Duodenal mucosa (tissue), 2 donors: Measurements from ENCODE around the gene DDX51.

ENCODE experiments used
- H3K27ac ChIP-seq: one replicate; pipeline ENCODE4 v1.7.0; 2013; ENCODE audit warnings: low read depth, low read length
- H3K27me3 ChIP-seq, 2 donors: one replicate each; pipeline ENCODE4 v1.7.0; 2013; ENCODE audit warnings: low read length in 2 of 2, control low read depth in 1 of 2; ENCODE audit not compliant: insufficient read depth in 2 of 2, control insufficient read depth in 1 of 2
- H3K36me3 ChIP-seq, 2 donors: one replicate each; pipeline ENCODE4 v1.7.0; 2013; ENCODE audit warnings: low read length in 2 of 2, control low read depth in 1 of 2; ENCODE audit not compliant: insufficient read depth in 2 of 2, control insufficient read depth in 1 of 2
- H3K4me1 ChIP-seq, 2 donors: one replicate each; pipeline ENCODE4 v1.7.0; 2013; ENCODE audit warnings: low read length in 2 of 2, control low read depth in 1 of 2; ENCODE audit not compliant: insufficient read depth in 2 of 2, control insufficient read depth in 1 of 2
- H3K4me3 ChIP-seq, 2 donors: one replicate each; pipeline ENCODE4 v1.7.0; 2013; ENCODE audit warnings: low read length in 2 of 2, low read depth in 1 of 2
- H3K9ac ChIP-seq, 2 donors: one replicate each; pipeline ENCODE4 v1.7.0; 2013; ENCODE audit warnings: low read length in 2 of 2, low read depth in 1 of 2
- H3K9me3 ChIP-seq, 2 donors: one replicate each; pipeline ENCODE4 v1.7.0; 2013; ENCODE audit warnings: low read length in 2 of 2, control low read depth in 1 of 2; ENCODE audit not compliant: control insufficient read depth in 1 of 2

Gene DDX51

GRCh38 chr12:132144115-132144809, at the start of gene DDX51, which contains the start of gene NOC4L:
DDX51 (minus strand) TSS chr12:132144319; CDS start chr12:132144296, 23 bp downstream.
NOC4L (plus strand) TSS chr12:132144457; CDS start chr12:132144489, 32 bp downstream.
- no peaks in the 10 kb centered on the region for H3K27me3 ChIP-seq
- H3K9ac ChIP-seq: peak within 1 kb of the TSS; percentile 77 to 78
- peak within 1 kb of the TSS; percentile 82 to 85 for H3K4me3 ChIP-seq
- H3K4me1 ChIP-seq: peaks cover 15 to 24% of the 10 kb centered on the region in 2 donors
- peaks cover 15 to 42% of the 10 kb centered on the region in 2 donors for H3K36me3 ChIP-seq
- H3K9me3 ChIP-seq: no peaks in the 10 kb centered on the region
- peak within 1 kb of the TSS; percentile 73 for H3K27ac ChIP-seq

DNA sequence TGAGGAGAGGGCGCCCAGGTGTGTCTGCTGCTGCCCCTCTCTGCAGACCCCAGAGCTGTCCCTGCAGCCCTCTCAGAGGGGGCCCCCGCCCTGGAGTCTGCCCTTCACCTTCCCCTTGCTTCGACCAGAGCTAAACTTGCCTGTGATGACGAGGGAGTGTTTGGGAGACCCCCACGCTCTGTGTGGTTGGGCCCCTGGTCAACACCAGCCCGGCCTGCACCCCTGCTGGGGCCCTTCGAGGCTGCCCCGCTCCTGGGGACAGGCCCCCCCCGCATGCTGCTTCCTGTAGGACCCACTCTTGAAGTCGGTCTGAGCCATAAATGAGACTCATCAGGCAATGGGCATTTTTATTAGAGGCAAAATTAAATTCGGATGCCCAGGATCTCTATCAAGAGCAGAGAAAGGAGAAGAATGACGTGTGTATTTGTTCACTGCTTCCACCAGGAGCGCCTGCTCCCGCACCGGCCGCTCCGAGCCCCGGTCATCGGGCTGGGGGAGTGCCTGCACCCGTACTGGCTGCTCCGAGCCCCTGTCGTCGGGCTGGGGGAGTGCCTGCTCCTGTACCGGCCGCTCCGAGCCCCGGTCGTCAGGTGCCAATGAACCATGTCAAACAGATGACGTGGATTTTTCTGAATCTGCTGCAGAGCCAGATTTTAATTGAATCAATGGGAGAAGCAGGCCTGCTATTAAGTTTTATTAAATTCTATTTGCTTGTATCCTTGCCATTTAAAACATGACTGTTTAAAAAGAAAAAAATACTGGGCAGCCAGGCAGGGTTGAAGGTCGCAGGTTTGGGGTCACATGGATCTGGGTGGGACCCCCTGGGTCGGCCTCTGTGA, 47.8 kb upstream of the DDX51 start:
- Histone ChIP-seq H3K27me3 (no peaks in the 10 kb centered on the region), H3K36me3 (no peaks in the 10 kb centered on the region), H3K4me1 (peaks cover 11 to 15% of the 10 kb centered on the region in 2 donors), H3K9me3 (peaks cover 6 to 9% of the 10 kb centered on the region in 2 donors), H3K9ac (no peak overlapping the region), H3K4me3 (no peak overlapping the region), H3K27ac (no peak overlapping the region)

DNA sequence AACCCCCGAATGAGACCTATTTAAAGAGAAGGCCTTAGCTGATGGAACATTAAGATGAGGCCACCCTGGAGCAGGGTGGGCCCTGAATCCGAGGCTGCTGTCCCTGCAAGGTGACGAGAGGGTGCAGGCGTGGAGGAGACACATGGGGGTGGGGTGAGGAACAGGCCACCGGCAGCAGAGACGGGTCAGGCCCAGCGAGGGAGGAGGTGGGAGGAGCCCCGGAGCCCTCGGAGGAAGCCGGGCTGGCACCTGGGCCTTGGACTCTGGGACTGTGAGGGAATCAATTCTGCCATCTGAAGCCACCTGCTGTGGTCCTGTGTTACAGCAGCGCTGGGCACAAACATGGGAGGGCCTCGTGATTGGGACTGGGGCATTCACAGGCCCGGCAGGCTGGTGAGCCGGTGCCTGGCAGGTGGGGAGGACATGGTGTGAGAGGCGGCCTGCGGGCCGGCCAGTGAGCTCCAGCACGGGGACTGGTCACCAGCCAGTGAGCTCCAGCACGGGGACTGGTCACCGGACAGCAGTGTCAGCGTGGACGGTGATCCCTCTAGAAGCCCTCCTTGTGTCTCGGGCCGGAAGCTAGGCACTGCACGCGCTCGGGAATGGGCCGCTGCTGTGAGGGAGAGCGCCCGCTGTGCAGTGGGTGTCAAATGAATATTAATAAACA, 46.8 kb upstream of the DDX51 start:
- H3K27ac ChIP-seq: no peak overlapping the region
- H3K27me3 ChIP-seq: no peaks in the 10 kb centered on the region
- H3K4me3 ChIP-seq: no peak overlapping the region
- peaks cover 11 to 15% of the 10 kb centered on the region in 2 donors for H3K4me1 ChIP-seq
- no peaks in the 10 kb centered on the region for H3K36me3 ChIP-seq
- no peak overlapping the region for H3K9ac ChIP-seq
- peaks cover 6 to 9% of the 10 kb centered on the region in 2 donors for H3K9me3 ChIP-seq

GRCh38 chr12:132190012-132190755, 46.1 kb upstream of the DDX51 start:
- H3K27ac ChIP-seq: no peak overlapping the region
- H3K36me3 ChIP-seq: no peaks in the 10 kb centered on the region
- no peaks in the 10 kb centered on the region for H3K27me3 ChIP-seq

DNA sequence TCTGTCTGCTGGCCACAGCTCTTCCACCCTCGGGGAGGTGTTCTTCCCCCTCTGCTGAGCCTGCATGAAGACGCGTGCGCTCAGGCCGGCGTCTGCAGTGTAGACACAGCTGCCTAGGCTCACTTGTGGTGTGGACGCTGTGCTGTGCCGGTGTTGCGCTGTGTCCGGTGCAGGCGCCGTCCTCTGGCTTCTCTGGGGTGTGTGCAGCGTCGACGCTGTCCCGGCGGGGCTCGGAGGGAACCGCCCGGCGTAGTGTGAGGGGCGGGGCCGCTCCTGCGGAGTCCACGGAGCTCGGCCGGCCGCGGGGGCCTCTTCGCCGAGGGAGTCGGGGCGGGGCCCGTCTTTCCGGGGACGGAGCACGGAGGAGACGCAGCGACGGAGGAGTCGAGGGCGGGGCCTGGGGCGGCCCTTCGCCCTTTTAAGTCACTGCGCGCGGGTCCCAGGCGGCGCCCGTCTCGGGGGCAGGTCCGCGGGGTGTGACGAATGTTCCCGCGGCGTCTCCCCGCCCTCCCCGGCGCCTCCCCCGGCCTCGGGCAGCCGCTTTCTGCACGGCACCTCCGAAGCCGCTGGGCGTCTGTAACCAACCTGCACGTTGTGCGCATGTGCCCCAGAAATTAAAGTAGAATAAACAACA, 45.4 kb upstream of the DDX51 start:
- Histone ChIP-seq H3K27me3 (no peaks in the 10 kb centered on the region), H3K9ac (peak overlapping the region; percentile 57 to 59)

More at GRCh38 chr12:132190012-132190755, 46.1 kb upstream of the DDX51 start:
- H3K4me3 ChIP-seq: peak overlapping the region; percentile 65 to 70
- peaks cover 6 to 9% of the 10 kb centered on the region in 2 donors for H3K9me3 ChIP-seq
- H3K4me1 ChIP-seq: peaks cover 11 to 15% of the 10 kb centered on the region in 2 donors
- peak overlapping the region; percentile 57 to 59 for H3K9ac ChIP-seq

DNA sequence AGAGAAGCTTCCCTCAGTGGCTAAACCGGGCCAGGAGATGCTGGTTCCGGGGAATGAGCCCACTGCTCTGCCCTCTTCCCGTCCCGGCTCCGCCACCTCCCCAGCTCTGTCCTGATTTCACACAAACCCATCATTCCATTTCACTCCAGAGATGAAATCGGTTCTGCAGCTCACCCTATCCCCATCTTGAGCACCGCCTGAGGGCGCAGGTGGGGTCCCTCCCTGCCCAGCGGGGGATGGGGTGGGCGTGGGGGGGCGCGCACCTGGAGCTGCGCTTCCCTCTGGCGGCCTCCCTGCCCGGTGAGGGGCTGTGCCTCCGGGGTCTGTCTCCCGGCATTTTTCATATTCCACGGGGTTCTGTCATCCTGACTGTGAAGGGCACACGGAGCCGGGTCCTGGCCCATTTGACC, 44.8 kb upstream of the DDX51 start:
- Histone ChIP-seq H3K9ac (peak overlapping the region; percentile 48 to 59), H3K9me3 (peaks cover 2 to 5% of the 10 kb centered on the region in 2 donors), H3K27ac (peak overlapping the region; percentile 44), H3K4me1 (peaks cover 11 to 15% of the 10 kb centered on the region in 2 donors), H3K36me3 (no peaks in the 10 kb centered on the region), H3K27me3 (no peaks in the 10 kb centered on the region), H3K4me3 (peak overlapping the region; percentile 64 to 78)

More for the DNA sequence above, 45.4 kb upstream of the DDX51 start:
- H3K36me3 ChIP-seq: no peaks in the 10 kb centered on the region
- peaks cover 6 to 9% of the 10 kb centered on the region in 2 donors for H3K9me3 ChIP-seq
- H3K4me3 ChIP-seq: peak overlapping the region; percentile 65 to 78
- peaks cover 11 to 15% of the 10 kb centered on the region in 2 donors for H3K4me1 ChIP-seq
- peak overlapping the region; percentile 44 for H3K27ac ChIP-seq

DNA sequence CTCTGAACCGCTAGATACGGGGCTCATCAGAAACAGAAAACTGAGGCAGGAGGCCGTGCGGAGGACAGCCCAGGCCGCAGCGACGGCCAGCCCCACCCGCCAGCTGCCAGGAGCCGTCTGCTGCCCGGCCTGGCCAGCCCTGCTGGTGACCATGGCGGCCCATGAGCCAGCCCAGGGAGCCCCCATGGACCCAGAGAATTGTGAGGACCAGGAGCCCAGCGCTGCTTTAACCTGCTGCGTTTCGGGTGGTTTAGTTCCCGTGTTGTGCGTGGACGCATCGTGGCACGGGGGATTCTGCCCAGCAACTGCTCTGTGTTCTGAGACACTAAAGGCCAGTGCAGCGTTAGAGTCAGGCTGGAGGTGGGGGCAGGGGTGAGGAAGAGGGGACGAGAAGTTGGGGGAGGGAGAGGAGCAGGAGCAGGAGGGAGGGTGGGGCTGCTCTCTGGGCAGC, 44.4 kb upstream of the DDX51 start:
- Histone ChIP-seq H3K27me3 (no peaks in the 10 kb centered on the region), H3K36me3 (no peaks in the 10 kb centered on the region), H3K9ac (no peak overlapping the region), H3K4me3 (peak overlapping the region in 1 of 2 donors; percentile 78), H3K9me3 (peaks cover 0 to under 1% of the 10 kb centered on the region in 2 donors), H3K4me1 (peaks cover 11 to 15% of the 10 kb centered on the region in 2 donors), H3K27ac (no peak overlapping the region)

- no peak overlapping the region for H3K4me3 ChIP-seq
- H3K9me3 ChIP-seq: no peaks in the 10 kb centered on the region
- no peak overlapping the region for H3K9ac ChIP-seq
- no peaks in the 10 kb centered on the region for H3K27me3 ChIP-seq
- H3K27ac ChIP-seq: no peak overlapping the region
- peaks cover 11 to 15% of the 10 kb centered on the region in 2 donors for H3K4me1 ChIP-seq
- H3K36me3 ChIP-seq: no peaks in the 10 kb centered on the region
Measured at GRCh38 chr12:132187646-132188450, 43.7 kb upstream of the DDX51 start.
